ENCODE results near the gene TBR1.

The TBR1 gene

DNA sequence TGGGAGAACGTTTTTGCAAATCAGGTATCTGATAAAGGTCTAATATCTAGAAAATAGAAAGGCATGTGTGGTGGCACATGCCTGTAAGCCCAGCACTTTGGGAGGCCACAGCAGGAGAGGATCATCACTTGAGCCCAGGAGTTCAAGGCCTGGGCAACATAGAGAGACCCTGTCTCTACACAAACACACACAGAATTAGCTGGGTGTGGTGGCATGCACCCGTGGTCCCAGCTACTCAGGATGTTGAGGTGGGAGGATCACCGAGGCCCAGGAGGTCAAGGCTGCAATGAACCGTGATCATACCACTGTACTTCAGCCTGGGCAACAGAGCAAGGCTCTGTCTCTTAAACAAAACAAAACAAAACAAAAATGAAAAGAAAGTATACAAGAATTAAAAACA, 13.8 kb upstream of the TBR1 start:
- peaks cover 26% of the 10 kb centered on the region for H3K36me3 Mint-ChIP-seq
- no peaks in the 10 kb centered on the region for H3K27me3 Mint-ChIP-seq
- H3K9me3 Mint-ChIP-seq (ENCODE audit: low read depth), result peaks cover 3% of the 10 kb centered on the region
- H3K27ac Mint-ChIP-seq, result no peak overlapping the region
- H3K4me3 Mint-ChIP-seq, result no peak overlapping the region
- H3K4me1 Mint-ChIP-seq (ENCODE audit: low read depth), result no peaks in the 10 kb centered on the region

DNA sequence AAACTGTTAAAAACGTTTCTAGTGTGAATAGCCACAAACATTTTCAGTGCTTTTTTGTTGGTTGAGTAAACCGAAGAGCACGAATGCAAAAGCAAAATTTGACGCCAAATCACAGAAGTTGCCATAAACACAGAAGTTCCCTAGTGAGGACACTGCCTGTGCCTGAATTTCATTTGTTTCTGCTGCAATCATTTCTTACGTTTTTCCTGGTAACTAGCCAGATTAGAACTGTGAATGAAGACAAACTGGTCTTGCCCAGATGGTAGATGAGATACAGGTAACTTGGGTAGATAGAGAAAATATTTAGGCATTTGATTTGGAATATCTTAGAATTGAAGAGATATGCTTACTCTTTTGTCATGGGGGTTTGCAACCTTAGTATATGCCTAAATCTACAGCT, 9.8 kb upstream of the TBR1 start:
- no peak overlapping the region for H3K4me3 Mint-ChIP-seq
- peaks cover 19% of the 10 kb centered on the region for H3K36me3 Mint-ChIP-seq
- H3K9me3 Mint-ChIP-seq (ENCODE audit: low read depth), result no peaks in the 10 kb centered on the region
- H3K27me3 Mint-ChIP-seq, result no peaks in the 10 kb centered on the region
- no peak overlapping the region for H3K27ac Mint-ChIP-seq
- no peaks in the 10 kb centered on the region for H3K4me1 Mint-ChIP-seq (ENCODE audit: low read depth)

DNA sequence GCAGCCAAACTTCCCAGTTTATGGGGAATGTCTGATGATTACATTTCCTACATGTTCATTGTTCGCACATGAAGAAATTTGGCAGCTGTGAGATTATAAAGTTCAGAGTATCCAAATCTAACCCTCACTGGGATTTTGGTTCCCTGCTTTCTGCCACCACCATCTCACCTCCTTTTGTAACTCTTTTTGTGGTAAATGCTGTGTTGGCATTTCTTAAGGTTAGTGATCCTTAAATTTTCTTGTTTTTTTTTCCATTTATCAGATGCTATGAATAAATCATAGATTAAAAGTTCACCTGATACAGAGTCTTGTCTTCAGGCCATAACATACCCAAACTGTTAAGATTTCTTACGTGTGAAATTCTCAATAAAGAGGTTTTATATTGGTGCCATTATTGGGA, 8.5 kb upstream of the TBR1 start:
- H3K27ac Mint-ChIP-seq, result no peak overlapping the region
- H3K4me3 Mint-ChIP-seq, result no peak overlapping the region
- H3K4me1 Mint-ChIP-seq (ENCODE audit: low read depth), result no peaks in the 10 kb centered on the region
- H3K36me3 Mint-ChIP-seq, result peaks cover 19% of the 10 kb centered on the region
- no peaks in the 10 kb centered on the region for H3K9me3 Mint-ChIP-seq (ENCODE audit: low read depth)
- H3K27me3 Mint-ChIP-seq, result no peaks in the 10 kb centered on the region

DNA sequence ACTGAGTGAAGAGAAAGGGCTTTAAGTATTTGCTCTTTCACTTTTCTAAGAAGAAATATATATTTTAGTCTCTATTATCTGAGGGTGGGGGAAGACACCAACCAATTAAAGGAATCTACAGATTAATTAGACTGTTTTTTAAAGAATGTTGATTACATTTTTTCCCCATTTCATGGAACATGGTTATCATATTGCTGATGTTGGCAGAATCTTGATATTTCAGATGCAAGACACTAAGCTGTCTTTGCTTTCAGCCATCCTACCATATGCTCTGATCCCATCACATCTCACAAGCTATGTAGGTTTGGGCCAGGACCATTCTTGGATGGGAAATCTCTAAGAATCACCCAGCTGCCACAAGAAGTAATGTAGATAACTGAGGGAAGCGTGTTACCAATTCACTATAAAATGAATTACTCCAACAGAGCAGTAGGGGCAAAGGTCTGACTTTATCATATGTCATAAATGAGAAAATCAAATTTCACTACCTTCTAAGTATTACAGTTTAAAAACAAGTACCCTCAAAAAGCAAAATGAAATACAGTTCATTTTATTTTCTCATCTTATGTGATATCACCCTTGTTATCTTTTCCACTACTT, 6.7 kb upstream of the TBR1 start:
- H3K4me1 Mint-ChIP-seq (ENCODE audit: low read depth), result peaks cover 4% of the 10 kb centered on the region

DNA sequence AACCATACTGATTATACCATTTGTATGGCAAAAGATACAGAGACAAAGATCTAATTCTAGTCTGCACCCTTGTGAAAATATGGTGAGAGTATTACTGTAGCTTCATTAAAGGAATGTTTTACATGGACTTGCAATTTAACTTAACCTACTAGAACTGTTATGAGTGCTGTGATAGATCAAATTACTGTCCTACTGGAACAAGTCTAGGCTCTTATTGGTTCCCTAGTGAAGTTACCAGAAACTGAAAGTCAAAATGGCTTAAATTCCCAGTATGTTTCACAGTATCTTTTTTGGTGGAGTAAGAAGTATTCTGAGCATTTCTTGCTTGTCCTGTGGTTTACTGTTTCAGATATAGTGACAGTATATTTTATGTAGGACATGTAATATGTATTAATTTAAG, 3.8 kb upstream of the TBR1 start:
- no peak overlapping the region for H3K4me3 Mint-ChIP-seq
- H3K9me3 Mint-ChIP-seq (ENCODE audit: low read depth), result no peaks in the 10 kb centered on the region
- H3K36me3 Mint-ChIP-seq, result peaks cover 13% of the 10 kb centered on the region
- H3K27ac Mint-ChIP-seq, result no peak overlapping the region
- H3K4me1 Mint-ChIP-seq (ENCODE audit: low read depth), result peaks cover 28% of the 10 kb centered on the region
- H3K27me3 Mint-ChIP-seq, result peaks cover 25% of the 10 kb centered on the region

More for the DNA sequence above, 6.7 kb upstream of the TBR1 start:
- Mint-ChIP-seq H3K27me3 (peaks cover 4% of the 10 kb centered on the region), H3K9me3 (ENCODE audit: low read depth) (no peaks in the 10 kb centered on the region), H3K4me3 (no peak overlapping the region), H3K27ac (no peak overlapping the region), H3K36me3 (peaks cover 13% of the 10 kb centered on the region)

DNA sequence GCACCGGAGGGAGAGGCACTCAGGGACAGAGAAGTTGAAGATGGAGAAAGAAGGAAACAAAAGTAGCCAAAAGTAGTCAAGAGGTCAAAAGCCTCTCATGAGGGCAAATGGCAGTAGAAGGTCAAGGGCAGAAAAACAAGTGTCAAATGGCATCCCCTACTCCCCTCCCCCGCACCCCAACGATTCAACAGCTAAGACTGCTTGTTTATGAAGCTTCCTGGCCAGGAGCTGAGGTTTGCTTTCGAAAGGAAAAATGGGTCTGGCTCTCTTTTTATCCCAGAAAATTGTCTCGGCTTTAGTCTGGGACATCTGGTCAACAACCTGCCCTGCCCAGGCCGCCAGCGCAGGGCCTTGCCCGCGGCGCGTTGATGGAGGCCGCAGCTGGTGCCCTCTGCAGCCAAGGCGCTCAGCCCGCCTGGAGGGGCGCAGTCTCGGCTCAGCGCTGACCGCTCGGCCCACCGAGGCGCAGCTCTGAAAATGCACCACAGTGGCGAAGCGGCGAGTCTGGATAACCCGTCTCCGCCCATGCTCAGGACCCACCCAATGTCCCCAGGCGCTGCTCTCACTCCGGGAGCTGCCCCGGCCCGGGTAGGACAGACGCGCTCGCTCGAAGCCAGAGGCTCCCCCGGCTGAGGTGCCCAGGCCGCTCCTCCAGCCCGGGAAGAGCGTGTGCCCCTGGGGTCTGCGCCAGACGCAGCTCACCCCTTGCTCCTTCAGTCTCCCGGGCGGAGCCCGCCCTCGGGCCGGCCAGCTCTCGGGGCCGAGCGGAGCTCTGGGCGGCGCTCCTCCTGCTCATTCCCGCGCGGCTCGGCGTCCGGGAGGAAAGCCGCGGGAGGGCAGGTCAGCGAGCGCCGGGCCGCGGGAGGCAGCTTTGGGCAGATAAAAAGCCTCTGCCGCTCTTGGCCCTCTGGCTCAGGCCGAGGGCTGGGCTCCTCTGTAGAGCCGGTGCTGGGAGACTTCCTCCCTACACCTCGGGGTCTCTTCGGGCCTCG, 1.8 kb upstream of the TBR1 start:
- no peak overlapping the region for H3K27ac Mint-ChIP-seq
- no peaks in the 10 kb centered on the region for H3K9me3 Mint-ChIP-seq (ENCODE audit: low read depth)
- peaks cover 42% of the 10 kb centered on the region for H3K27me3 Mint-ChIP-seq
- H3K36me3 Mint-ChIP-seq, result peaks cover 11% of the 10 kb centered on the region
- H3K4me3 Mint-ChIP-seq, result peak overlapping the region; percentile 81
- peaks cover 44% of the 10 kb centered on the region for H3K4me1 Mint-ChIP-seq (ENCODE audit: low read depth)

DNA sequence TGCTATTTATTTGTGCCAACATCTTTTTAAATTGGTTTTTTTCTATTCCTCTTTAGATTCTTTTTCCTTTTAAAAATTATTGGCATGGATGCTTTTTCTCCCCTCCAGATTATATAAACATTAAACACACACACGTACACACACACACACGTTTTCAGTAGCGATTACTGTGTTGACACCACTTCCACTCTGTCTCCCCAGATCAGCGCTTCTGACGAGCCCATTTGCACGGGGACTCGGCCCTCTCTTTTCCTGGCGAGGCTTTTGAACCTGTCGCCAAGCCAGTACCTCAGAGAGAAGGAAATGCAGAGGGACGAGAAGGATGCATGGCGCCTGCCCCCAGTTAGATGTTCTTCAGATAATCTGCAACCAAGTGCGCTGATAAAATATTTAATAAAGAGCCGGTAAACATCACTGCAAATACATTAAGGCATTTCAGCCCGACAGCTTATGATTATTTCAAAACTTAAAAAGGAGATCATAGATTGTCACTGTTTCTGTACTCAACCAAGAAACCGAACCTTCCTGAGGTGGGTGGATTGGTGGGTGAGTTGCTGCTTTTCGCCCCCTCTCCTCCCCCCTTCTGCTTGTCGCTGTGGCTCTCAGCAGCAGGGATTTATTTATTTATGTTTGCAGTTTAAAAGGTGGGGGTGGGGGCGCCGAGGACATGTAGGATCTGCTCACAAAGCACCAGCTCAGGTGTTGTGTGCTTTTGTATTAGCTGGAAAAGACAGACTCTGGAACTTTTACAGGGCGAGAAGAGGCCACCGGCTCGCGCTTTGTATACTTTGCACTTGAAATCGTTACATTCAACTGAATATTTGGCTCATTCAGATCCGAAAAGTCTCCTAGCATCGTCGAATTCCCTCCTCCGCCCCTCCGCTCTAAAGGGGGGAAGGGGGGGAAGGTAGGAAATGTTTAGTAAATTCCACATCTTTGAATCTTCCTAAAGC, 787 bp upstream of the TBR1 start:
- H3K9me3 Mint-ChIP-seq (ENCODE audit: low read depth), result no peaks in the 10 kb centered on the region
- H3K36me3 Mint-ChIP-seq, result peaks cover 11% of the 10 kb centered on the region
- no peak overlapping the region for H3K27ac Mint-ChIP-seq
- peaks cover 48% of the 10 kb centered on the region for H3K27me3 Mint-ChIP-seq
- H3K4me1 Mint-ChIP-seq (ENCODE audit: low read depth), result peaks cover 46% of the 10 kb centered on the region
- peak overlapping the region; percentile 76 for H3K4me3 Mint-ChIP-seq

DNA sequence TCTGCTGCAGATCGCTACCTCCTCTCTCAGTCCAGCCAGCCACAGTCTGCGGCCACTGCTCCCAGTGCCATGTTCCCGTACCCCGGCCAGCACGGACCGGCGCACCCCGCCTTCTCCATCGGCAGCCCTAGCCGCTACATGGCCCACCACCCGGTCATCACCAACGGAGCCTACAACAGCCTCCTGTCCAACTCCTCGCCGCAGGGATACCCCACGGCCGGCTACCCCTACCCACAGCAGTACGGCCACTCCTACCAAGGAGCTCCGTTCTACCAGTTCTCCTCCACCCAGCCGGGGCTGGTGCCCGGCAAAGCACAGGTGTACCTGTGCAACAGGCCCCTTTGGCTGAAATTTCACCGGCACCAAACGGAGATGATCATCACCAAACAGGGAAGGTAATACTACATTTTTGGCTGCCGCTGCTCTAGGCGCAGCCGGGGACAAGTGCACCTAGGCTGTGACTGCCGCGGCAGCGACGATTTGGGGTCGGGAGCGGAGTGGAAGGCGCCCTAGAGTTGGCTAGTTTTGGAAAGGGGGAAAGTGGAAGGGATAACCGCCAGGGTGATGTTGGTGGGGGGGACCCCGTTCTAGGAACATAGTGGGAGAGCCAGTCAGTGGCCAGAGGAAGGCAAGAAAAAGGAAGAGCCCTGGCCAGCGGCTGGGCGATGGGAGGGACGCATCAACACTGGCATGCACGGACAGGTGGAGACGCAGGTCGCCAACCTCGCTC, 776 bp downstream of the TBR1 start:
- Mint-ChIP-seq H3K4me1 (ENCODE audit: low read depth) (peaks cover 46% of the 10 kb centered on the region), H3K27ac (no peak overlapping the region)

DNA sequence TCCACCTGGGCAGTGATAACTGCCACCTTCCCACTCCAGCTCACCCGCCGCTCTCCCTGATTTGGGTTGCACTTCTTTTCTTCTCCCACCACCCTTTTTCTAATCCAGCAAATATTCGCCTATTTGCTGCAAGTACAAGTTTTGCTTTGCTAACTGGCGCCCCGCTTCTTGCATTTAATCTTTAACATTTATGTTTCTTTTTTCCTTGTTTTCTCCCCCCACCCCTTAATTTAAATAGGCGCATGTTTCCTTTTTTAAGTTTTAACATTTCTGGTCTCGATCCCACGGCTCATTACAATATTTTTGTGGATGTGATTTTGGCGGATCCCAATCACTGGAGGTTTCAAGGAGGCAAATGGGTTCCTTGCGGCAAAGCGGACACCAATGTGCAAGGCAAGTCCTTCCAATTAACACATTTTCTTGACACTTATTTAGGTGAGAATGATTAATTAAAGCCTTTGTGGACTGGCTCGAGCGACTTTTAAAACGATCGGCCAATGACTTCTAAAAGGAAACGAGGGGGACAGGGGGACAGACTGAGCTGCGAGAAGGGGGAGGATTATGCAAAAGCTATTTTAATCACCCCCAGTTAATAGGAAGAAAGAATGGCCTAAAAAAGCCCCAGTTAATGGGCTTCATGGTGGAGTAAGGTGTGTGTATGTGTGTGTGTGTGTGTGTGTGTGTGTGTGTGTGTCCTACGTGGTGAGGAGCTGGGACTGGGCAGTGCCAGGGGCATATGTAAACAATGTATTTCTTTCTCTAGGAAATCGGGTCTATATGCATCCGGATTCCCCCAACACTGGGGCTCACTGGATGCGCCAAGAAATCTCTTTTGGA, 1.6 kb downstream of the TBR1 start:
- Mint-ChIP-seq H3K4me1 (ENCODE audit: low read depth) (peaks cover 48% of the 10 kb centered on the region), H3K27ac (no peak overlapping the region), H3K36me3 (no peaks in the 10 kb centered on the region), H3K4me3 (peak overlapping the region; percentile 18), H3K9me3 (ENCODE audit: low read depth) (no peaks in the 10 kb centered on the region), H3K27me3 (peaks cover 72% of the 10 kb centered on the region)

More for the DNA sequence above, 776 bp downstream of the TBR1 start:
- peaks cover 64% of the 10 kb centered on the region for H3K27me3 Mint-ChIP-seq
- H3K36me3 Mint-ChIP-seq, result peaks cover 4% of the 10 kb centered on the region
- H3K9me3 Mint-ChIP-seq (ENCODE audit: low read depth), result no peaks in the 10 kb centered on the region
- peak overlapping the region; percentile 76 for H3K4me3 Mint-ChIP-seq

DNA sequence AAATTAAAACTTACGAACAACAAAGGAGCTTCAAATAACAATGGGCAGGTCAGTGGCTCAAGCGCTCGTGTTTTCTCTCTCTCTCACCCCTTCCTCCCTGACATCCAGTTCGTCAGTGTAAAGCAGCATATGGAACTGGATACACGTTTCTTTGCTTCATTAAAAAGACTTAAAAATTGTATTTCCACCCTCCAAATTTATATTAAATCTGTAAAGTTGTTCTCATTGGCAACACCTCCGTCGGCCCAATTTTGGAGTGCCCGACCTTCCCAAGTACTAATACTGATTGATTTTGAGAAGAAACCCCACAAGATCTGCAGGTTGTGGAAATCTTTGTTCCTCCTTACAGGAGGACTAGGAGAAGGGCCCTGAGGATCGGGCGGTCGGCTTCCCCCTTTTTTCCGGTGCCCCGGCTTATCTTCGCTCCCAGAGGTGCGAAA, 2.2 kb downstream of the TBR1 start:
- Mint-ChIP-seq H3K27ac (no peak overlapping the region), H3K36me3 (no peaks in the 10 kb centered on the region), H3K9me3 (ENCODE audit: low read depth) (no peaks in the 10 kb centered on the region), H3K4me3 (no peak overlapping the region), H3K4me1 (ENCODE audit: low read depth) (peaks cover 53% of the 10 kb centered on the region), H3K27me3 (peaks cover 77% of the 10 kb centered on the region)

DNA sequence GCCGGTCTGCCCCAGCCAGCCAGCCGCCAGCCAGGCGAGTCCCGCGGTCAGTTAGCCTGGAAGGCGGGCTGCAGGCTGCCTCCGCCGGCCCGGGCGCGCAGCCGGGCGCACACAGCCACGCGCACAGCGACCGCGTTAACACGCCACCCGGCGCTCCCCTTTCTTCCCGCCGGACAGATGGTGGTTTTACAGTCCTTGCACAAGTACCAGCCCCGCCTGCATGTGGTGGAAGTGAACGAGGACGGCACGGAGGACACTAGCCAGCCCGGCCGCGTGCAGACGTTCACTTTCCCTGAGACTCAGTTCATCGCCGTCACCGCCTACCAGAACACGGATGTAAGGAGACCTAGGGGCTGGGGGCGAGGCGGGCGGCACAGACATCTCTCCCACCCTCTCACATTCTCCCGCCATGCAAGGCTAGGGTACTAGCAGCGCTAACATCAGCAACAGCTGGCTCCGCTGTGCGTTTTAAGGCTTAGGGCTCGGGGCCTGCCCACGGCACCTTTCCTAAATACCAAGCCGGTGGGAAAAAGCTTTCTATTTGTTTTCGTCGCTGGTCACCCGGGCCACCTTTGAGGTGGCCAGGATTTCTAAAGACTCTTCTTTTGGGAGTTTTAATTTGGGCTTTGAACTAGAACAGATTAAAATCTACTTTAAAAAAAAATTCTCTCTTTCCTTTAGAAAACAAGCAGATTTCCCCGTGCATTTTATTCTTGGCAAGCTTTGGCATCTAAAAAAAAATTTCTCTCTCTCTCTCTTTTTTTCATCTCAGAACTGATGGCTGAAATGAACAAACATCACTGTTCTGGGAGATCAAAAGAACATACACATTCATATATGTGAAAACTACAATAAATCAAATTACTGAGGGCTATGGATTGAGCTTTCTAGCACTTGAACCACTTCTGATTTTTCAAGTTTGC, 2.9 kb downstream of the TBR1 start:
- peaks cover 49% of the 10 kb centered on the region for H3K4me1 Mint-ChIP-seq (ENCODE audit: low read depth)
- H3K27ac Mint-ChIP-seq, result no peak overlapping the region
- no peaks in the 10 kb centered on the region for H3K36me3 Mint-ChIP-seq
- H3K4me3 Mint-ChIP-seq, result peak overlapping the region; percentile 58
- H3K27me3 Mint-ChIP-seq, result peaks cover 73% of the 10 kb centered on the region
- no peaks in the 10 kb centered on the region for H3K9me3 Mint-ChIP-seq (ENCODE audit: low read depth)

DNA sequence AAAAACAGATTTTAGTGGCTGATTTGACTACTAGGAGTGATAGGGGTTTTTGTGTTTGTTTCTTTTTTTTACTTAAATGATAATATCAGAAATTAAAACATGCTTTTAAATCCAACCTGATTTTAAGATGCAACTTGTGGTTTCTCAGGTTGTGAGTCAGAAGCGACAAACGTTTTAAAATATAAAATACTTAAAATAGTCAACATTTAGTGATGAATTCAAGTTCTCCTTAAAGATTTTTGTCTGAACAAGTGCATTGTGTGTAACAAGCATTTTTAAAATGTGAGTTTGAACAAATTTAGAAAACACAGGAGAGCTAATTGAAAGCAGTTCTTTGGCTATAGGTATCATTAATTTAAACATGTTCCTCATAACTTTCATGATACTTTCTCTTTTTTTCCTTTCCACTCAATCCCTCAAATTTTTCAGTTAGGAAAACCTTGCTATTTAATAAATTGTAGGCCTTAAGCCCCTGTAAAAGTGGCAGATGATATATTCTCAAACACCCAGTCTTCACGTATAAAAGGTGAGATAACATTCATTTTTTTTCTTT, 3.6 kb downstream of the TBR1 start:
- Mint-ChIP-seq H3K36me3 (no peaks in the 10 kb centered on the region), H3K27ac (no peak overlapping the region), H3K4me3 (no peak overlapping the region), H3K27me3 (peaks cover 79% of the 10 kb centered on the region), H3K9me3 (ENCODE audit: low read depth) (no peaks in the 10 kb centered on the region), H3K4me1 (ENCODE audit: low read depth) (peaks cover 55% of the 10 kb centered on the region)
